Globus pallidus (tissue), 1 donor: ENCODE data around the gene TLCD2.
"Not testable (repeated sequence)": the region's sequence is repeated elsewhere in the genome, so short reads cannot be mapped to it uniquely, and the experiment has no call there.

ENCODE experiments used
- DNase-seq: peaks from one replicate; pipeline ENCODE4 v3.0.0-alpha.2; 2015; ENCODE audit warnings: low spot score

Gene TLCD2

DNA sequence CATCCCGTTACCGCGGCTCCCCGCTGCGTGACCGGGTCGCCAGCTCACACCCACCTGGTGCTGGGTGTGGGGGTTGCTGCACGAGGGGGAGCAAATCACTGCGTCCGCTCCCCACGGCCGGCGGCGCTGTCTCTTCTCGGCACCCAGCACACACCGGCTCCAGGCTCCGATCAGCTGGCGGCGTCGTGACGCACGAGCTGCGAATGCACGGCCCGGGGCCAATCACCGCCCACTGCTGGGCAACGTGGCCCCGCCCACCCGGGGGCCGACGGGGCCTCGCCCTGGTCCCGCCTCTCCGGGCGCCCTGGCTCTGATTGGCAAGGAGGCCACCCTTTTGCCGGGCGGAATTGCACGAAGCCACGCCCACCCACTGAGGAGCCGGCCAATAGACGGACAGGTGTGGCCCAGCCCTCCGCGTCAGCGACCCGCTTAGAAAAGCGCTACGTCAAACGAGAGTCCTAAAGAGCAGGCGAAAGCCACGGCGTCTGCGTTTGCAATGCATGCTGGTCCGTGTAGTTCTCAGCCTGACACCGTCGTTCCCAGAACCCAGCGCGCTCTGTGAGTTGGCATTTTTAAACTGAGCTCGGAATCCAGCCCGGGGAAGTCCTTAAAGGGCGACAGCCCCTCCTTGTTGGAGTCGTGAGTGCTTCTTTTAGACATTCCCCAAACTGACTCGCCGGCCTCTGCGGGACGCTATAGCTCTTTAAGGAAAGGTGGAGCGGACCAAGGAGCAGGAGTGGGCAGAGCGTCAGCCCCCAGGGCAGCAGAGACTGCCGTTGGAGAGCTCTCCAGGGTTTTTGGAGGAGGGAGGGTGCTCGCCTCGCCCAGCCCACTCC, 6.1 kb upstream of the TLCD2 start:
- peak; percentile 100 for DNase-seq

GRCh38 chr17:1715803-1716075, 5.6 kb upstream of the TLCD2 start:
- DNase-seq, result no peak

- DNase-seq, result peak; percentile 40
Observed at GRCh38 chr17:1714980-1715802, 5.0 kb upstream of the TLCD2 start.

GRCh38 chr17:1714427-1714979, 4.3 kb upstream of the TLCD2 start:
- peak; percentile 70 for DNase-seq

DNA sequence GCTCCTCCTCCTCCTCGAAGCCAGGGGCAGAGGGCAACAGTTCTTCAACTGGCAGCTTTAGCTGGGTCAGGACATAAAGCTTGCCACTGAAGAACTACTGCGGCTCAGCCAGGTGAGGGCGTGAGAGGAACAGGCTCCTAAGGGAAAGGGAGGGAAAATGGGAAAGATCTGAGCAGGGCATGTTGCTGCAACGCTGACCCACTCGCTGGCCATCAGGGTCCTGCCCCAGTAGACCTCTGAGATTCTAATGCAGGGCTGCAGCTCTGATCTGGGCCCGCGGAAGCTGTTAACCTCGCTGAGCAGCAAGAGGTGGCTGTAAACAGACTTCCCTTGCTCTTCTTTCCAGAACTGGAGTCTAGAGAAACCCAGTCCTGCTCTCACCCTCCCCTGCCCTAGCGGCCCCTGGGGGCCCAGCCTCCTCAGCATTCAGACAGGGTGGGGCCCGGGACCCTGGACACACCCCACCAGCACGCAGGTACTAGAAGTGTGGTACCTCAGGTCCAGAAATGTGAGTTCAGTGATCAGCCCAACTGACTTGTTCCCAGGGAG, 3.8 kb upstream of the TLCD2 start:
- DNase-seq, result no peak

DNA sequence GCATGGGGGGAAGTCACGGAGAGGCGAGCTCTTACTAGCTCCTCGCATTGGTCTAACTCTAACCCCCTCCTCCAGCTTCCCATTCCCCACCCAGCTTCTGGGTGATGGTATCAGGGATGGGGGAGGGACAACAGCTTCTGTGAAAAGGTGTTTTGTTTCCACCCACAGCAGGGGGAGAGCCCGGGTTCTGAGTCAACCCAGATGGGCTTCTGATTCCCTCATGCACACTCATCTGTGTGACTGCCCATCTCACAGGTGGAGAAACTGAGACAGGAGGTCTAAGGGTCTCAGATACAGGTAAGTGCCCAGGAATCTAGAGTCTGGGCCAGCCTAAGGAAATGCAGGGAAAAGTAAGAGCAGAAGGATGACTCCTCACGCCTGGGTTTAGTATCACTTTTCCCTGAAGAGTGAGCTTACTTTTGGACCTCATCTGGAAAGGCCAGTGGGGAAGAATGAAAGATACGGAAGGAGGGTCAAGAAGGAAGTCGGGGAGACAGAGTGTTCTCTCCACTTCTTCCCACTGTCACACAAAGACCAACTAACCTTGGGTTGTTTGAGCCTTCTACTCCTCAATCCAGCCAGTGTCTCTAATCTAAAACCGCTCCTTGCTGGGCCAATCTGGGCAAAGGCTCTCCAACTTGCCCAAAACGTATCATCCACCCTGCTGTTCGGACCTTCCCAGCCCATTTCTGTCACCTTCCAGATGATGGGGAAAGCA, 3.1 kb upstream of the TLCD2 start:
- no peak for DNase-seq

DNA sequence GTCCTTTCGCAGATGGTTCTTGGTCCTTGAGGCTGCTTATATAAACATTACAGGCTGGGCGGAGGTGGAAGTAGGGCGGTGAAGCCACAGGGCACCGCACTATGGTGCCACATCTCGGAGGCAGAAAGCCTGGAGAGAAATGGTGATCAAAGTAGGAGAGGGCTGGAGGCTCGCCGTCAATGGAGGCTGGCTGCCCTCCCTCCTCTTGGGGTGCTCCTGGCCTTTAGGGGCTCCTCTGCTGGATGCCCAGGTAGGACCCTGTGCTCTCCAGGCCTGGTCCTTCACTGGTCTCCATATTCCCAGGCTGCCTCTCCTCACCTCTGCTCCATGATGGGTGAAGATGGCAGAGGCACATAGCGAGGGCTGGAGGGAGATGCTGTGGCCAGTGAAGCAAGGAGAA, 2.1 kb upstream of the TLCD2 start:
- no peak for DNase-seq

GRCh38 chr17:1711804-1712203, 1.6 kb upstream of the TLCD2 start:
- no peak for DNase-seq

- no peak for DNase-seq
Observed at GRCh38 chr17:1710807-1711553, 803 bp upstream of the TLCD2 start.

DNA sequence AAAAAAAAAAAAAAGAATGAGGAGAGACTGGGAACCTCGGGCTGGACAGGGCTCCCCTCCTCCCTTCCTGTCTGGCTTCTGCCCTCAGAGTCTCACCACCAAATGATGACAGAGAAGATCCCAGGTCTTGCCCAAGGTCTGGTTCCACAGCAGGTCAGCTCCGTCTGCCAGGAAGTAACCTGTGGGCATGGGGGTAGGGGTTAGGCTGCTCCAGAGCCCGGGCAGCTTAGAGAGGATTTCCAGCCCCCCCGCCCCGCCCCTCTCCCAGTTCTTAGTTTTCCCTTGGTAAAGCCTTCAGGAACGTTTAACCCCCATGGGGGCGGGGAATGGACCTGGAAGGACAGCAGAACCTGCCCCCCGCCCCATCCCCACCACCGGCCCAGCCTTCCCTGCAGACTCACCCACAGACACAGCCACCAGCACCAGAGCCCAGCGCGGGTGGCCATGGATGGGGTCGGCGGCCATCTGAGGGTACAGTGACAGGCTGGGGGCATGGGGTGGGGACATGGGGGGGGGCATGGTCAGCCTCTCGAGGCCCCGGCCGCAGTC, 700 bp downstream of the TLCD2 start:
- no peak for DNase-seq

DNA sequence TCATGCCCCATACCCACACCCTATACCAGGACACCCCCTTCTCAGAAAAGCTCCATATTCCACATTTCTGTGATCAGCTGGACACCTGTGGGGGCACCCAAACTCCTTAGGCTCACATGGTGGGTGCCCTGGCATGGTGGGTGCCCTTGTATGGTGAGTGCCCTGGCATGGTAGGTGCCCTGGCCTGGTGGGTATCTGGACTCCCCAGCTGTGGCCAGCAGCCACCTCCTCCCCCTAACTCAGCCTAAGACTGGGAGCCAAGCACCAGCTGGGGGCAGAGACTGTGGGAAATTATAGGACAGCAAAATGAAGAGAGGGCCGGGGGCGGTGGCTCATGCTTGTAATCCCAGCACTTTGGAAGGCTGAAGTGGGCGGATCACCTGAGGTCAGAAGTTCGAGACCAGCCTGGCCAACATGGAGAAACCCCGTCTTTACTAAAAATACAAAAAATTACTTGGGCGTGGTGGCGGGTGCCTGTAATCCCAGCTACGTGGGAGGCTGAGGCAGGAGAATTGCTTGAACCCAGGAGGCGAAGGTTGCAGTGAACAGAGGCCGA, 1.3 kb downstream of the TLCD2 start:
- not testable (repeated sequence) for DNase-seq

DNA sequence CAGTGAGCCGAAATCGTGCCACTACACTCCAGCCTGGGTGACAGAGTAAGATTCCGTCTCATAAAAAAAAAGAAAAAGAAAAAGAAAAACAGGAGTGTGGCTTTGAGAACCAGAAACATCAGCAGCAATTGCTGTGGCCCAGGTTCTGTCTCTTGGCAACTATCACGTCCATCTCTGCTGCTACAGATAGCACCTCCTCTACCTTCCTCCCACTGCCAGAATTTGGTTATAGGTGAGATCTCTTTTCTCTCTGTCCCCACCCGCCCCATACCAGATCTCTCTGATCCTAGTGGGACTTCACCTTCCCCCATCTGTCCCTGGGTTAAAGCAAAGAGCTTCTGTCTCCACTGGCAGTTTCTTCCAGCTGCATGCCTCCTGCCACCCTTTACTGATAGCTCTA, 3.1 kb downstream of the TLCD2 start:
- DNase-seq, result no peak

DNA sequence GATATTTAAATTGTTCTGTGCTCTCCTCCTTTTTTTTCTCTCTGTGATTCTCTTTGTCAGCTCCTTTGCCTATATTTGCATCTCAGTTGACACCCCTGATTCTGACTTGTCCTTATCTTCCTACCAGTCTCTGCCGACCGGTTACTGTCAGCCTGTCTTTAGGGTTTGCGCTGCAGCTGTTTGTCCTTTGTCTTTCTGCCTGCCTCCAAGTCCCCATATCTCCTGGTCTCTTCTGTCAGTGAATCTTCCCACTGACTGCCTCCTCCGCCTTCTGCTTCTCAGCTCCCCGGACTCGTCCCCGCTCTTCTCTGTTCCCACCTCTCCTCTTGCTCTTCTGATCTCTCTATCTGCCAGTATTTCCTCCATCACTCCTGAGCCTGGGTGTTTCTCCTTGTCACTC, 5.2 kb downstream of the TLCD2 start:
- DNase-seq, result no peak

- no peak for DNase-seq
Observed at GRCh38 chr17:1703063-1703462, 7.1 kb downstream of the TLCD2 start.

DNA sequence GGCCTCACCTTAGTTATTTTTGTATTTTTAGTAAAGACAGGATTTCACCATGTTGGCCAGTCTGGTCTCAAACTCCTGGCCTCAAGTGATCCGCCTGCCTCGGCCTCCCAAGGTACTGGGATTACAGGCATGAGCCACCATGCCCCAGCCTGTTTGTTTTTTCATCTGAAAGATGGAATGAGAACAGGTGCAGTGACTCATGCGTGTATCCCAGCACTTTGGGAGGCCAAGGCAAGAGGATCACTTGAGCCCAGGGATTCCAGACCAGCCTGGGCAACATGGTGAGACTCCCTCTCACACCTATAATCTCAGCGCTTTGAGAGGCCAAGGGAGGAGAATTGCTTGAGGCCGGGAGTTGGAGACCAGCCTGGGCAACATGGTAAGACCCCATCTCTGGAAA, 10.3 kb downstream of the TLCD2 start:
- not testable (repeated sequence) for DNase-seq

GRCh38 chr17:1697681-1698080, 12.5 kb downstream of the TLCD2 start:
- DNase-seq, result no peak

DNA sequence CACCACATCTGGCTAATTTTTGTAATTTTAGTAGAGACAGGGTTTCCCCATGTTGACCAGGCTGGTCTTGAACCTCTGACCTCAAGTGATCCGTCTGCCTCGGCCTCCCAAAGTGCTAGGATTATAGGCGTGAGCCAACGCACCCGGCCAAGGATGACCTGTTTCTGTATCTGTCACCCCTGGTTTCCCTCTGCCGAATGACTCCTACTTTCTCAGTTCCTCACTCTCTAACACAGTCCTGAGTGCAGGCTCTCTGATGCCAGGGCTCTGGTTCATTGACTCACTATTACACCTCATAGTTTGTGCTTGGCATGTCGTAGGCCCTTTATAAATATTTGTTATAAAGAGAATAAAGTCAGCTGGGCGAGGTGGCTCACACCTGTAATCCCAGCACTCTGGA, 14.8 kb downstream of the TLCD2 start:
- DNase-seq, result no peak

- no peak for DNase-seq
Observed at GRCh38 chr17:1693339-1693738, 16.8 kb downstream of the TLCD2 start.

DNA sequence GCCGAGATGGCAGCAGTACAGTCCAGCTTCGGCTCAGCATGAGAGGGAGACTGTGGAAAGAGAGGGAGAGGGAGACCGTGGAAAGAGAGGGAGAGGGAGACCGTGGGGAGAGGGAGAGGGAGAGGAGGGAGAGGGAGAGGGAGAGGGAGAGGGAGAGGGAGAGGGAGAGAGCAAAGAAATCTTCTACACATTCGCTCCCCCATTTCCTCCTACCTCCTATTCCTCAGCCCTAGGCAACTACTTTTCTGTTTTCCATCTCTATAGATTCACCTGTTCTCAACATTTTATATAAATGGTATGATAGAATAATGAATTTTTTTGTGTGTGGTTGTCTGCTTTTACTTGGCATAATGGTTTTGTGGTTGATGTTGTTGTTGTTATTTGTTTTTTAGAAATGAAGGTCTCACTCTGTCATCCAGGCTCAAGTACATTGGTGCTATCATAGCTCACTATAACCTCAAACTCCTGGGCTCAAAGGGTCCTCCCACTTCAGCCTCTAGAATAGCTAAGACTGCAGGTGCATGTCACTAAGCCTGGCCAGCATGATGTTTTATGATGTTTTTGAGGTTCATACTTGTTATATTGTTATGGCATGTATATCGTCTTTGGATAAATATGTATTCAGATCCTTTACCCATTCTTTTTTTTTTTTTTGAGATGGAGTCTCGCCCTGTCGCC, 19.5 kb downstream of the TLCD2 start:
- DNase-seq, result no peak

GRCh38 chr17:1688405-1688804, 21.8 kb downstream of the TLCD2 start:
- DNase-seq, result not testable (repeated sequence)
